ENCODE data around the gene PACSIN1.
"Not testable (repeated sequence)": the region's sequence is repeated elsewhere in the genome, so short reads cannot be mapped to it uniquely, and the experiment has no call there.

GRCh38 chr6:34483781-34484180 is 17.9 kb downstream of the PACSIN1 start:
- TF ChIP-seq EZH2phosphoT487 (conservative IDR thresholded peaks at IDR 0.05; ENCODE audit: low read length); CTCF (IDR thresholded peaks at IDR 0.05; ENCODE audit: insufficient read depth, low read length, poor library complexity, severe bottlenecking): not testable (repeated sequence)

Measured in SU-DHL-6 (cell line).